ENCODE data around the gene DNM3.

The DNM3 gene

DNA sequence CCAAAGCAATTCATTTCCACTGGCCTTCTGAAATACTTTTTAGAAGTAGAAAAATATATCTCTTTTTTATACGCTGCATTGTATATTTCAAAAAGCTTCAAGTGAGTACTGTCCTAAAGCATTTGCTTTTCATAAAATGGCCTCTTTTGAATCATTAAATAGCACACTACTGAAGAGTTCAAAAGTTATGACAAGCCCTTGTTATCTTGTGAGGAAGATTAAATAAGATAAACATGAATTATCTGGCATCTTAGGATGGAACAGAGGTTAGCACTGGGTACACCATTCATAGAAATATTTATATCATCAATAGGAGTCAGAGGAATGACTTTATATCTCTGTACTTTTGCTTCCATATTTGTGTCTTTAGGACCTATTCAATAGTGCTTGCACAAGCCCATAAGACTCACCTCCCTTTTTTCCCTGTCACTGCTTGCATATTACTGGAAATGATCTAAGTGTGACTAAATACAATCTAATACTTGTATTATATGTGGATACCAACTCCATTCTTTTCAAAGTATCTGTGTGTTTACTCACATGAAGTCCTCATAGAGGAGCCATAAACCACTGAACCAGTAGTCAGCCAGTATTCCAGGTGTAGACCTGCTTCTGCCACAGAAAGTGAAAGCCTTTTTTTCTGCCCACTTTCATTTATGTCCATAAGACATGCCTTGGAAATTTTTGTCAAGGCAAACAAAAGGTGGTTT, 305.0 kb downstream of the DNM3 start:
- no peak for DNase-seq

DNA sequence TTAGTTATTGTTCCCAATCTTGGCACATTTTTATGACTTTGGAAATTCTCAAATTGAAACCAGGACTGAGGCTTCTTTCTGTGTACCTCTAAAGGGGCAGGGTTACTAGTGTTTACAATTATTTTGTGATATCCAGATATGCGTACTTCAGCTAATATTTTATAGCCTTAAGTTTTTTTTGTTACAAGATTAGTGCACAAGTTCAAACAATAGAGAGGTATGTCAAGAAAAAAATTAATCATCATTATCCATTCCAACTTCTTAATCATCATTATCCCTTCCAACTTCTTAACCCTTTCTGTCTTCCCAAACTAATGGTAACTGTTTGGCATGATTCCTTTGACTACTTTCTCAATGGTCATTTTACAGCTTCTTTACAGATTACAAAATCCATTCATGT, 306.2 kb downstream of the DNM3 start:
- no peak for DNase-seq

DNA sequence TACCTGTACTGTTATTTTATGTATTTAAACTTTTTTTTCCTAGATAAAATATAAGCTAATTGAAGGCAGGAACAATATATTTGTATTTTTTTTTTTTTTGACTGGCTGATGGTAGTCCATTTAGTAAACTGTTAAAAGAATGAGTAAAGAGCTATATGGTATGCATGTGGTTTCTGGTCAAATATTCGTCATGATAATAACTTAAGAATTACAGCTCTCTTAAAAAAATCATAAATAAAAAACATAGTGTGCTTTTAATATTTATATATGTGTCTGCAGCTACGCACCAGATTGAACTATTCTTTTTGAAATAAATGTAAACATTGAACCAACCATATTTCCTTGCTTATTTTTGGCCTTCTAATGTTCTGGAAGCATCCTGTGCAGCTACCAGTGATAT, 306.9 kb downstream of the DNM3 start:
- DNase-seq, result no peak

DNA sequence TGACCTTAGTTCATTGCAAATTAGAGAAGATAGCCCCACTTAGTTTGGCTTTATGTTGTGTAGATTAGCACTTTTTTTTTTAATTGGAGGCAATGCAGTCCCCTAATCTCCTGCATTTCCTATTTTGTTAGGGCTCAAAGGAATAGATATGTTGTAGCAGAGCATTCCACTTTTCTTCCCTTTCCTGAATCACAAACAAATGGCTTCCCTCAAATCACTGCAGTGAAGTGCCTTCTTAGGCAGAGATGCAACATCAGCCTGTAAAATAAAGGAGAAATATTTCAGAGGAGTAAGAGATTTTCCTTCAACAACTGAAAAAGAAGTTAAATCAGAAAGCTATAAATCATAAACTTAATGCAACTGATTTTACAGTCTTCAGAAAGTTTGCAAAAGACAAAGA, 307.4 kb downstream of the DNM3 start:
- no peak for DNase-seq

DNA sequence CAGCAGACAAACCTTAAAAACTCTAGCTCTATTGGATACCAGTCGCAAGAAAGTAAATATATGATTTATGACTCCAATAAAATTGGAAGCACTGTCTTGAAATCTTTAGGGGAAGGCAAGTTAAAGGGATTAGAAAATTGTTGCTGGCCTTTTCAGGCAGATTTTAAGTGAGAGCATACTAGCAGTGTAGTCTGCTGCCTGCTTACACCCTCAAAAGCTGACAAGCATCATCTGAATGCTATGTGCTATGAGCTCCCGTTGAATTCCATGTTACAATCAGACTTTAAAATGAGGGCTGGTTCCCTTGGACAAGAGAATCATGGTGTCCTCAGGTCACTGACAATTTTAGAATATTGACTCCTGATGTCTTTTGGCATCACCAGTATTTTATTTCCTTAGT, 308.0 kb downstream of the DNM3 start:
- DNase-seq, result no peak

DNA sequence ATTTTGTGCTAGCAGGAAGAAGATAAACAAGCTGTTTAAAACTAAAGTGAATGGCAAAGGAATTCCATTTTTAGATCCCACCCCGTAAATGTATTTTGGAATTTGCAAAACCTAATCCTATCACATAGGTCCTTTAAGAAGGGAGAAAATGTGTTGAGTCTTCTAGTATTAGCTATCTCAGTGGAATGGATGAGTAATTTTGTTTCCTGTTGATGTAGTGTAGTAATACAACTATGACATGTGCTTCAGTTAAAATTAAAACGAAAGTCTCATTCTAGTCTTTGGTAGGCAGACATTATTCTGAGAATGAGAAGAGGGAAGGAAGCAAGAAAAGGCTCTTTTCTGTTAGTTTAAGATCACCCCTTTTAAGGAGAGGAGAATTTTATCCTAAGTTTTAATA, 313.3 kb downstream of the DNM3 start:
- DNase-seq, result no peak

DNA sequence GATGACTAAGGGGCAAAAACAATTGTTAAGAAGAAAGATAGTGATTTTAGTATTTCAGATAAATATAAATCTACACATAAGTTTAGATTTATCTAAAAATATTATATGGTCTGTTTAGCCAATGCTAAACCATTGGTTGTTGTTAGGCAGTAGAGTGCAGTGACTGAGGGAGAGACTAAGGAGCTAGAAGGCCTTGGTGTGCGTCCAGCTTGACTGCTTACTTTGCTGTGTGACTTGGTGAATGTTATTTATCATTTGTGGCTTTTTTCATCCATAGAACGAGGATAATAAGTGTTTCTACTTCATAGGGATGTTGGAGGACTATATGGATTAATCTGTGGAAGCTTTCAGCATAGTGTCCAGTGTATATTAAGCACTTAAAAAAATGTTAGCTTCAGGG, 314.5 kb downstream of the DNM3 start:
- no peak for DNase-seq

DNA sequence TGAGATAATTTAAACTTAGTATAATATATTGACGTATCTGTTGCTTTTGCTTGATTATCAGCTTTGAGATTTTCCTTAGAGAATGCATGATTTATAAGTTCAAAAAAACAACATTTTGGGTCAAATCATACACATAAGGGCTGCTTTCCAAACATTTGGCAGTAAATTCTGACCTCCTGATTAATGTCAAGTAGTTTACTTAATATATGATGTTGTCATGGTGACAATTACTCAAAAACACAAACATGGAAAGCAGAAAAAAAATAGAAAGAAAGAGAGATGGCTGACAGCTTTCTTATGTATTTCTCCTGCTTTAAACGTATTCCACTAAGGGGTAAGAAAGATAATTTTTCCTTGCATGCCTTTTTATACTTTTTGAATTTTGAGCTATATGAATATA, 320.9 kb downstream of the DNM3 start:
- DNase-seq, result no peak

DNA sequence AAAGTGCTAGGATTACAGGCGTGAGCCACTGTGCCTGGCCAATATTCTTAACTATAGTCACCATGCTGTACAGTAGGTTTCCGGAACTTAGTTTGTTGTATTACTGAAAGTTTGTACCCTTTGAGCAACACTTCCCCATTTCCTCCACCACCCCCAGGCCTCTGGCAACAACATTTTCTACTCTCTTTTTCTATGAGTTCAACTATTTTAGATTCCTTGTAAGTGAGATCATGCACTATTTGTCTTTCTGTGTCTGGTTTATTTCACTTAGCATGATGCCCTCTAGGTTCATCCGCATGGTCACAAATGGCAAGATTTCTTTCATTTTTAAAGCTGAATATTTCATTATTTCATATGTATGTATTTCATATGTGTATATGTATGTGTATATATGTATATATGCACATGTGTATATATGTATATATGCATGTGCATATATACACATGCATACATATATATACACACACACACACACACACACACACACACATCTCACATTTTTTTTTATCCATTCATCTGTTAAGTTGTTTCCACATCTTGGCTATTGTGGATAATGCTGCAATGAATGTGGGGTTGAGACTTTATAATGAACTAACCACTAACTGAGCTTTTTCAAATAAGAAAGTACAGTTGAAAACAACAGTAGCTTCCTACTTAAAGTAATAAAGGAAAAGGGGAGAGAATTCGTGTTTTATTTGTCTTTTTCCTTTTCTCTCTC, 322.4 kb downstream of the DNM3 start:
- DNase-seq, result no peak

DNA sequence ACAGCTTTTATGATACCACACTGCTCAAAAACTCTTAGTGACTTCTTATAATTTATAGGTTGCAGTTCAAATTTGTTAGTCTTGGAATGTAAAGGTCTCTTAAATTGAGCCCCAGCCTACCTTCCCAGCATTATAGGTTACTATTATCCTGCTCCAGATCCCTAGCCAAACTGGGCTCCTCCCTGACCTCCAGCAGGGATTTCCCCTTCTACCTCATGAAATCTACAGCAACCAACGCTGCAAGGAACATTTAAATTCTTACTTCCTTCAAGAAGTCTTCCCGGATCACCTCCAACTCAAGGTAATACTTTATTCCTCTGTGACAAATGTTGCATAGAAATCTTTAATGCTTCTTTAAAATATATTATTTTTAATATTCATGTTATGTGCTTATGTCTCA, 324.1 kb downstream of the DNM3 start:
- DNase-seq, result no peak

DNA sequence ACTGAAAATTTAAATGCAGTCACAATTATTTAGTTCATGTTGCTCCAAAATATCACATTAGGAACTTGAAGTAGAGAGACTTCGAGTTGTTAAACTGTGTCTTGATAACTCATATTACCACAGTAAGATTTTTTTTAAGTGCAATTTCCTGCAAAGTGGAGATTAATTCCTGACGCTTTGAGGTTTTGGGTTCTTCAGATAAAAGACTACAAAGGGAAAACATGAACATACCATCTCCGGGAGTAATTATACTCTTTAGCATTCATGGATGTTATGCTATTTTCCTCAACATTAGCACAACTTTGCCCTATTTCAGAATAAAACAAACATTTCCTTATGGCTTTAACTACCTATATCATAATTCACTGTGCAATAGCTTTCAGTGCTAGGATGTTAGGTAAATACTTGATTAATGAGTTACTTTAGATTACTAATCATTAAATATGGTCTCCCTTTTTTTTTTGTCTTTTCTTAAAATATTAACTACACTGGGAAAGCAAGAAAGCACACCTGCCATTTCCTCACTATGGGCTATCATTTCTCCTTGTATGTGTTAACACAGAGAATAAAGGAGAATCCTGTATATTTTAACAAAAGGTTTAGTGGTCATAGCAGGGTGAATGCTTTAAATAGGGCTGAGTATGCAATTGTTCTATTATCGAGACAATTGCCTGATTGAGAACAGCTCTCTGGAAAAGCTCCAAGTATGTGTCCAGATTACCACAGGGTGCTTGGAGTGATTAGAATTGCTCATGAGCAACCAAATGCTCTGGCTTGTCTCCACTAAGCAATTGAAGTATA, 326.7 kb downstream of the DNM3 start:
- DNase-seq, result peak; percentile 50

DNA sequence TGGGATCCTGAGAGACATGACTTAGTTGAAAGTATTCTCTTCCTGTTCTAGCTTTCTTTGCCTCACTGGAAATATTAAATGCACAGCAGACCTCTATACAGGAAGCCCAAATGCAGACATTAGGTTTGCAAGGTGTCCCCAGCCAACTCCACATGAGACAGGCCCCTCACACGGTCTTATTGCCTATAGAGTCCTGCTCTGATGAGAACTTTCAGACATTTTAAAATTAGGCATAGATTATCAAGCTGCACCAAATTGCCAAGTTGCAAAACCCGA, 327.2 kb downstream of the DNM3 start:
- DNase-seq, result no peak

DNA sequence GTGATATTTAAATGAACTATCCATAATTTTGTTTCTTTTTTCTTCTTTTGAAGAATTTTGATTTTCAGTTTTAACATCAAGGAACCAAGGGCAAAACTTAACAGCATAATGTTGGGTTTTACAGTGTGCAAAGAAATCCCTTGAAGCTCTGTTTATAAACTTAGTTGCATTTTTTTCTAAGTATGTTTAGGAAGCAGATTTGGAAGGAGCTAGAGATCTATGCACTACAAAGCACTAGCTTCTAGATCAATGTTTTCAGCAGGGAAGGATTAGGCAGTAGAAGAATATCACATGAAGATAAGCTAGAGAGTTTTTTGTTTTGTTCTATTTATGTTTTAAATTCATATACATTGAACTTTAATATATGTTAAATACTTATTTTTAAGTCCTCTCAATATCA, 328.5 kb downstream of the DNM3 start:
- DNase-seq, result no peak

DNA sequence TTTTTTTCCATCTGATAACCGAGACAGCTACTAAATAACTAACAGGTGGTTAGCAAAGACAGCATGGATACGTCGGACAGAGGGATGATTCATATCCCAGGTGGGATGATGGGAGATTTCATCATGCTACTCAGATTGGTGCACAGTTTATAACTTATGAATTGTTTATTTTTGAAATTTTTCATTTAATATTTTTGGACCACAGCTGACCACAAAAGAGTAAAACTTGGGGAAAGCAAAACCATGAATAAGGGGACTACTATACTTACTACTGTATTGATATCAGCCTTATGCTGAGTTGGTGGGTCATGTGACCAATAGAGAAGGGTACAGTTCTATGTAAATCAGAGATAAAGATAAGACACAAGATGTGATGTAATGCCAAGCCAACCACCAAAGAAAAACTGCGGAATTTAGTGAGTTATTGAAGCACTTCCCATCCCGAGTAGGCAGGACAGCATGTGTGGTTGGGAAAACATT, 331.1 kb downstream of the DNM3 start:
- DNase-seq, result no peak

DNA sequence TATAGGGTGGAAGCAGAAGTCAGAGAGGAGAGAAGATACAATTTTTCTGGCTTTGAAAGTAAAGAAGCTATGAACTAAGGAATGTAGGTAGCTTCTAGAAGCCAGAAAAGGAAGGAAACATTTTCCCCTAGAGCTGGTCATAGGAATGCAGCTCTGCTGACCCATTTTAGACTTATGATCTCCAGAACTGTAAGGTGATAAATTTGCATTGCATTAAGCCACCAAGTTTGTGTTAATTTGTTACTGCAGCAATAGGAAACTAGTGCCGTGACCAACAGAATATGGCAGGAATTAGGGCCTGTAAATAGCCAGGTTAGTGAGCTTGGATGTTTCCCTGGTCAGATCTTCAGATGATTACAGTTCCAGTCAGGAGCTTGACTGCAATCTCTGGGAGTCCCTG, 334.9 kb downstream of the DNM3 start:
- DNase-seq, result no peak

DNA sequence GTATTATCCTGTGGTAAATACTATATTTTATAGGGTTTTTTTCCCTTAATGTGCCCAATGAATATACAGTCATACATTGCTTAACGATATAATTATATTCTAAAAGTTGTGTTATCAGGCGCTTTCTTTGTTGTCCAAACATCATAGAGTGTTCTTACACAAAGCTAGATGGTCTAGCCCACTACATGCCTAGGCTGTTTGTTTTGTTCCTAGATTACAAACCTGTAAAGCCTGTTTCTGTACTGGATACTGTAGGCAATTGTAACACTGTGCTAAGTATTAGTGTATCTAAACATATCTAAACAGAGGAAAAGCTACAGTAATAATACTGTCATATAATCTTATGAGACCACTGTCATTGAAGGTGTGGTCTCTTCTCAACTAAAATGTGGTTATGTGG, 336.6 kb downstream of the DNM3 start:
- no peak for DNase-seq

DNA sequence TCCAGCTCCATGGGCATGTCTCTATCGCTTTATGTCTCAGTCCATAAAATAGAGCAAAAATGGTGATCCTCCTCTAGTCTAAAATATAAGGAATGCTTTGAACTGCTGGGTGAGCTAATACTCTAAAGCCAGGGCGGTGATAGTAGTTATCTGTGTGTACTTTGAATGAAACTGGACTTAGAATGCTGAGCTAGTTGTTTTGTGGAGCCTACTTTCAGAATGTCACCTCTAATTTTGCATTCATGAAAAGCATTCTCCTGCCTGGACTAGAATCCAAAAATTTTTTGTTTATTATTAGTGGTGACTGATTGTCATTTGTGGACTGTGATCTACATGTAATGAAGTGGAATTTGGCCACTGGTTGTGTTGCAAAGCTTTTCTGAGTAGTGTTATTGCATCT, 337.6 kb downstream of the DNM3 start:
- DNase-seq, result no peak

DNA sequence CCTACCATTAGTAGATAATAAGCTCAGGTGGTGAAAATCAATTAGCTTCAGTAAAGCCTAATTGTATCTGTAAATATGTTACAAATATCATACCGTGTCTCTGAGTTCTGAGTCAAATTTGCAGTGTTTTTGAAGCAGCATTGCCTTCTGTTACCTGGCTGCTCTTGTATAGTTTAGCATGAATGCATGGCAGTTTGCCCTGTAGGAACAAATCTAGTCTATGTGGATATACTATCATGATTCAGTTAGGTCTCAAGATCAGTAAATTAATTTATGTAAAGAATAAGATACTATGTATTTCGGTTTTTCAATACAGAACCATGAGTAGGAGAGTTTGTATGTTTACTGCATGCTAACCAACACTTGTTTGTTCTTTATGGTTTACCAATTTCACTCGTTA, 338.6 kb downstream of the DNM3 start:
- no peak for DNase-seq

DNA sequence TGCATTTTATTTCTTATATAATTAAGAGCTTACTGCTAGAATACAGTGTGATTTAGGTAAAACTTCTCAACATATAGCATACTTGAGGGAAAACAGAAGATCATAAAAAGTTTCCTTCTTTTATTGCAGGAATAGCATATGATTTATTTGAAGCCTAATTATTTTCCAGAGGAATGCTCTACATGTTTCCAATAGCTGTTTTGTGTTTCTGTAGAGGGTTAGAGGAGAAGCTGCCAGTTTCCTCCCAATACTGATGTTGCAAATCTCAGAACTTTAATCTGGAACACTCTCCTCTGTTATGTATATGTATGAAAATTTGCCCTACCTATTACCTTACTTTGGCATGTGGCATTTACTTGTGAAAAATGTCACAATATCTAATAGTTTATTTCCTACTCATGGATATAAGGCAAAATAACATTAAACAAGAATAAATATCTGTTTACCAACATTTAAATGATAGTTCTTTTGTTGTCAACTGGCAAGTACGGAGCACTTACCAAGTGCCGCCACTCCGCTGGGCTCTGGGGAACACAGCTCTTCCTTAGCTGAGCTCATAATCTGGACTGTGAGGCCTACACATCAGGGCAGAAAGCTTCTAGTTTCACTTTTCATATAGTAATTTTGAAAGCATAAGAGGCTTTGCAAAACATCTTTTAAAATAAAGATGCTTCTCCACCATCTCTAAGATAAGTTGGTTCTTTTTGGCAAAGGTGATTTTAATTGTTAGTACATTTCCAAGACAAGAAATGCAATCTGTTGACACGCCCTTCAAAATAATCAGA, 339.4 kb downstream of the DNM3 start:
- peak; percentile 67 for DNase-seq

DNA sequence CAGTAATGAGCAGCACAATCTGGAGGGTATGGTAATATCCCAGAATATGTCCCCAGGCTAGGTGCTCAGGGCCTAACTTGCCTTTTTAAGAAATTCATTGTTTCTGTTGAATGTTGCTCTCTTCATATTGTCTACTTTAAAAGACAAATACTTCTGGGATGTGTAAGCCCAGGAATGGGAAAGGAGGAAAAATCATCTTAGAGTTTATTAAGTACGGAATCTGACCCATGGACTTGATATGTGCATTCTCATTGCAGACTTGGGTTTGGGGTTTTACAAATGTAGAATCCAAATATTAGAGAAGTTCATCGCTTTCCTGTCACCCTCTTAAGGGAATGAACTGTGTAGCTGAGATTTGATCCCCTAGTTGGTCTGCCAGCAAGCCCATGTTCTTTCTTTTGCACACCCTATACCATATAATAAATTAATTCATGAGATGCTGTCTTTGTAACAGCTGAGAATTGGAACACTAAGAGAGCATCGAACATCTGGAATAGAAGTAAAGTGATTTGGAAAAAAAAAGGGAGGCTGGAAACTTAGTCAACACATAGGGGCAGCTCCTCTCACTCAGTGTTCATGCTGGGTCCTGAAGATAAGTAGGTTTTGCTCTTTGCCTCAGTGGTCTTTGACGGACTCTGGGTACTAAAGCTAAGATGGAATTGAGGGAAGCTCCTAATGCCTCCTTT, 343.4 kb downstream of the DNM3 start:
- DNase-seq, result no peak

DNA sequence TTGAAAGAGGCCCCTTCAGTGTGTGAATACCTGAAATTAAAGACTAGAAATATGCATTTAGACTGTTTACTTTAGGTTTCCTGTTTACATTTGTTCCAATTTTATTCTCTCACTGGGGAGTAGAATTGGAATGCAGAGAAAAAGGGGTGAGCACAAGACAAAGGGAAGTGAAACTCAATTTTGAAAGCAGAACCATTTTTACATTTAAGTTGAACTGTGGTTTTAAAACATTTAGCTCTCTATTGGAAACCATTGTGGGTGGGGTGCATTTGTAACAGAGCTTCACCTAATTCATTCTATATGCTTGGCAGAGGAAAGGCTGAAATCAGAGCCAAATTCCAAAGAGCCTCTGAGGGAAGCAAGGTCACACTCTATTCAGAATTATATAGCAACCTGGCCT, 343.9 kb downstream of the DNM3 start:
- DNase-seq, result no peak

DNA sequence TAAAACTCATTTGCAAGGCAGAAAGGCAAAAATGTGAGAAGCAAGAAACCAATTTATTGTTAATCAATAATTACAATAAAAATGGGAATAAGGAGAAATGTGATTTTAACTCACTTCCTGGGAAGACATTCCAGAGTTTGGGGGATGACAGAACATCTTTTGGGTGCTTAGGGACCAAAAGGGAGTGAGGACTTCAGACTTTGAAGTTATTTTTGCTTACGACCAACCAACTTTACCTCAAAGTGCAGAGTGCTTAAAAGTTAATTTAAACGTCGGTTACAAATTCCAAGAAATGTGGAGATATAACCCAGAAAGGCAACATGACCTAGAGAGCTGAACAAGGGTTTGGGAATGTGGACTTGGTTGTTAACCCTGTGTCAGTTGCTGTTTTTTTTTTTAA, 344.7 kb downstream of the DNM3 start:
- DNase-seq, result no peak

DNA sequence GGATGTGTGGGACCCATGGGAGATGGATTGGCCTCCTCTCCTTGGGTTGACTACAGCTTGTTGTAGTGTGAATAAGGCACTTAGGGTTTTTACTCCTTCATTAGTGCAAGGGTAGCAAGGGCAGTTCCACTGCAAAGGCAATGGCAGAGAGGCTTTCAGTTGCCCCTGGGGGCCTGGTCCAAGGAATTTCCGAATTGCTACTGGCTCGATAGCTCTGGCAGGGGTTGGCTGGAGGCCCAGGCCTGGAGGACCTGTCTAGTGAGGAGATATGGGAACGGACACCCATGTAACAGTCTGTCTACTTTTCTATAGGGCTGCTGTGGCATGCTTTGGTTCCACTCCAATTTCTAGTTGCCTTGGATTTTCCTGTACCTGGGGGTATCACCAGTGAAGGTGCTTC, 360.3 kb downstream of the DNM3 start:
- no peak for DNase-seq

Data from GOT3 (cell line).